Measurements from ENCODE around the gene ASB18.

The ASB18 gene

GRCh38 chr2:236240228-236240990 is 23.8 kb downstream of the ASB18 start:
- DNase-seq, result no peak

- no peak for DNase-seq
These were observed 24.7 kb downstream of the ASB18 start for GRCh38 chr2:236239276-236240065.

- DNase-seq, result no peak
These were observed 25.5 kb downstream of the ASB18 start for GRCh38 chr2:236238751-236239150.

- DNase-seq, result no peak
These were observed 26.6 kb downstream of the ASB18 start for GRCh38 chr2:236237468-236238190.

- DNase-seq, result no peak
These were observed 27.4 kb downstream of the ASB18 start for GRCh38 chr2:236236559-236237452.

- DNase-seq, result no peak
These were observed 35.0 kb downstream of the ASB18 start for GRCh38 chr2:236229186-236229585.

GRCh38 chr2:236223675-236224074 is 40.5 kb downstream of the ASB18 start:
- DNase-seq, result no peak

- no peak for DNase-seq
These were observed 42.4 kb downstream of the ASB18 start for GRCh38 chr2:236221798-236222197.

GRCh38 chr2:236219411-236219810 is 44.8 kb downstream of the ASB18 start:
- no peak for DNase-seq

GRCh38 chr2:236217926-236218325 is 46.3 kb downstream of the ASB18 start:
- DNase-seq, result no peak

- no peak for DNase-seq
These were observed 47.5 kb downstream of the ASB18 start for GRCh38 chr2:236216711-236217110.

GRCh38 chr2:236215761-236216333 is 48.4 kb downstream of the ASB18 start:
- DNase-seq, result no peak

GRCh38 chr2:236215196-236215595 is 49.0 kb downstream of the ASB18 start:
- DNase-seq, result no peak

GRCh38 chr2:236214376-236214995 is 49.7 kb downstream of the ASB18 start:
- DNase-seq, result no peak

GRCh38 chr2:236211296-236211695 is 52.9 kb downstream of the ASB18 start:
- DNase-seq, result no peak

GRCh38 chr2:236210536-236210935 is 53.7 kb downstream of the ASB18 start:
- no peak for DNase-seq

- no peak for DNase-seq
These were observed 54.2 kb downstream of the ASB18 start for GRCh38 chr2:236209996-236210395.

GRCh38 chr2:236209535-236209934 is 54.7 kb downstream of the ASB18 start:
- DNase-seq, result peak; percentile 4

- DNase-seq, result no peak
These were observed 55.9 kb downstream of the ASB18 start for GRCh38 chr2:236208019-236208926.

- no peak for DNase-seq
These were observed 56.7 kb downstream of the ASB18 start for GRCh38 chr2:236207472-236207871.
